ENCODE data around the gene KRTCAP3. TPM values are rescaled to one million over a fixed set of nuclear protein-coding genes. Genes with fewer than 3 reads are reported as not detected.
"Not testable (repeated sequence)": the region's sequence is repeated elsewhere in the genome, so short reads cannot be mapped to it uniquely, and the experiment has no call there.

The KRTCAP3 gene
- polyA plus RNA-seq, 1 donor (not counting 4 experiments of a cell fraction or from before 2014, with no cell fraction given), result 14.7 TPM

- no peak for FAIRE-seq
- TF ChIP-seq CTCF (optimal IDR thresholded peaks at IDR 0.05 in 1 of 3, IDR thresholded peaks at IDR 0.05 in 1 of 3, conservative IDR thresholded peaks at IDR 0.05 in 1 of 3; ENCODE audit: extremely low read depth in 1 of 3, insufficient read depth in 2 of 3, low read length in 3 of 3) (no peak), EZH2 (IDR thresholded peaks at IDR 0.05; ENCODE audit: low read length) (no peak)
Observed at GRCh38 chr2:27421660-27422250, 20.4 kb upstream of the KRTCAP3 start.

DNA sequence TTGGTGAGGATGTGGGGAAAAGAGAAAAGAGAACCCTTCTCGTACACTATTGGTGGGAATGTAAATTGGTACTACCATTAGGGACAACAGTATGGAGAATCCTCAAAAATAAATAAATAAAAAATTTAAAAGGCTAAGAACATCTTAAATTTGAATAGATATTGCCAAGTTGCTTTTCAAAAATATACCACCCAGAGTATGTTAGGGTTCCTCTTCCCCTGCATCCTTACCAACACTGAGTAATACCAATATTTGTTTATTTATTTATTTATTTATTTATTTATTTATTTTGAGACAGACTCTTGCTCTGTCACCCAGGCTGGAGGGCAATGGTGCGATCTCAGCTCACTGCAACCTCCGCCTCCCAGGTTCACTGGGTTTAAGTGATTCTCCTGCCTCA is 19.2 kb upstream of the KRTCAP3 start:
- Histone ChIP-seq H3K27me3 (ENCODE audit: control insufficient read depth, extremely low read depth, insufficient read depth, low read length) (no peaks in the 10 kb centered on the region), H3K4me3 (ENCODE audit: control insufficient read depth in 2 of 3, extremely low read depth in 1 of 3, insufficient read depth in 2 of 3, low read depth in 1 of 3, low read length in 3 of 3) (no peak overlapping the region), H3K36me3 (ENCODE audit: control insufficient read depth in 2 of 2, extremely low read depth in 1 of 2, insufficient read depth in 2 of 2, low read length in 2 of 2) (no peaks in the 10 kb centered on the region), H4K20me1 (ENCODE audit: control insufficient read depth, extremely low read depth, insufficient read depth, low read length) (no peaks in the 10 kb centered on the region), H2AFZ (ENCODE audit: control insufficient read depth, low read length) (no peak overlapping the region), H3K9ac (ENCODE audit: control insufficient read depth, extremely low read depth, insufficient read depth, low read length) (no peak overlapping the region), H3K9me1 (ENCODE audit: control insufficient read depth, extremely low read depth, insufficient read depth, low read length) (no peaks in the 10 kb centered on the region), H3K4me2 (ENCODE audit: control insufficient read depth, extremely low read depth, insufficient read depth, low read depth, low read length) (no peak overlapping the region), H3K9me3 (ENCODE audit: control insufficient read depth, low read depth, low read length) (no peaks in the 10 kb centered on the region), H3K4me1 (ENCODE audit: control insufficient read depth, extremely low read depth, insufficient read depth, low read length) (peaks cover 4% of the 10 kb centered on the region), H3K27ac (ENCODE audit: control insufficient read depth, insufficient read depth, low read length) (no peak overlapping the region), H3K79me2 (ENCODE audit: control insufficient read depth, insufficient read depth, low read length) (no peaks in the 10 kb centered on the region)
- no peak for FAIRE-seq
- DNase-seq (ENCODE audit: low read depth, low spot score), result no peak
- TF ChIP-seq EZH2 (IDR thresholded peaks at IDR 0.05; ENCODE audit: low read length) (no peak), CTCF (optimal IDR thresholded peaks at IDR 0.05 in 1 of 3, IDR thresholded peaks at IDR 0.05 in 1 of 3, conservative IDR thresholded peaks at IDR 0.05 in 1 of 3; ENCODE audit: extremely low read depth in 1 of 3, insufficient read depth in 2 of 3, low read length in 3 of 3) (no peak)
- dilution Hi-C loops (cut with MboI; ENCODE audit: extremely low pct_ligation_motif_present, low sequenced_read_pairs), result no loop called here

More at GRCh38 chr2:27421660-27422250, 20.4 kb upstream of the KRTCAP3 start:
- Histone ChIP-seq H3K4me2 (ENCODE audit: control insufficient read depth, extremely low read depth, insufficient read depth, low read depth, low read length) (no peak overlapping the region), H3K79me2 (ENCODE audit: control insufficient read depth, insufficient read depth, low read length) (no peaks in the 10 kb centered on the region), H3K36me3 (ENCODE audit: control insufficient read depth in 2 of 2, extremely low read depth in 1 of 2, insufficient read depth in 2 of 2, low read length in 2 of 2) (no peaks in the 10 kb centered on the region), H3K9ac (ENCODE audit: control insufficient read depth, extremely low read depth, insufficient read depth, low read length) (no peak overlapping the region), H3K4me3 (ENCODE audit: control insufficient read depth in 2 of 3, extremely low read depth in 1 of 3, insufficient read depth in 2 of 3, low read depth in 1 of 3, low read length in 3 of 3) (no peak overlapping the region), H4K20me1 (ENCODE audit: control insufficient read depth, extremely low read depth, insufficient read depth, low read length) (no peaks in the 10 kb centered on the region), H2AFZ (ENCODE audit: control insufficient read depth, low read length) (no peak overlapping the region), H3K9me3 (ENCODE audit: control insufficient read depth, low read depth, low read length) (no peaks in the 10 kb centered on the region), H3K4me1 (ENCODE audit: control insufficient read depth, extremely low read depth, insufficient read depth, low read length) (no peaks in the 10 kb centered on the region), H3K9me1 (ENCODE audit: control insufficient read depth, extremely low read depth, insufficient read depth, low read length) (no peaks in the 10 kb centered on the region), H3K27ac (ENCODE audit: control insufficient read depth, insufficient read depth, low read length) (no peak overlapping the region), H3K27me3 (ENCODE audit: control insufficient read depth, extremely low read depth, insufficient read depth, low read length) (no peaks in the 10 kb centered on the region)
- no peak for DNase-seq (ENCODE audit: low read depth, low spot score)
- dilution Hi-C loops (cut with MboI; ENCODE audit: extremely low pct_ligation_motif_present, low sequenced_read_pairs), result no loop called here

- H3K4me2 ChIP-seq (ENCODE audit: control insufficient read depth, extremely low read depth, insufficient read depth, low read depth, low read length); H3K36me3 ChIP-seq (ENCODE audit: control insufficient read depth in 2 of 2, extremely low read depth in 1 of 2, insufficient read depth in 2 of 2, low read length in 2 of 2); dilution Hi-C loops (cut with MboI; ENCODE audit: extremely low pct_ligation_motif_present, low sequenced_read_pairs); FAIRE-seq; H3K27me3 ChIP-seq (ENCODE audit: control insufficient read depth, extremely low read depth, insufficient read depth, low read length); H4K20me1 ChIP-seq (ENCODE audit: control insufficient read depth, extremely low read depth, insufficient read depth, low read length); DNase-seq (ENCODE audit: low read depth, low spot score); H3K9me1 ChIP-seq (ENCODE audit: control insufficient read depth, extremely low read depth, insufficient read depth, low read length); H3K9ac ChIP-seq (ENCODE audit: control insufficient read depth, extremely low read depth, insufficient read depth, low read length); H3K27ac ChIP-seq (ENCODE audit: control insufficient read depth, insufficient read depth, low read length); H2AFZ ChIP-seq (ENCODE audit: control insufficient read depth, low read length); H3K4me1 ChIP-seq (ENCODE audit: control insufficient read depth, extremely low read depth, insufficient read depth, low read length); H3K4me3 ChIP-seq (ENCODE audit: control insufficient read depth in 2 of 3, extremely low read depth in 1 of 3, insufficient read depth in 2 of 3, low read depth in 1 of 3, low read length in 3 of 3); H3K9me3 ChIP-seq (ENCODE audit: control insufficient read depth, low read depth, low read length): not testable (repeated sequence)
- peaks cover 11% of the 10 kb centered on the region for H3K79me2 ChIP-seq (ENCODE audit: control insufficient read depth, insufficient read depth, low read length)
Observed at GRCh38 chr2:27425039-27425438, 17.1 kb upstream of the KRTCAP3 start.

Measured in keratinocyte (primary cell).